Spleen (tissue), 11 donors: ENCODE measurements around the gene CSNK1G2. TPM values are rescaled to one million over a fixed set of nuclear protein-coding genes. Genes with fewer than 3 reads are reported as not detected.

Experiments used
- DNase-seq: peaks from one replicate; pipeline ENCODE4 v3.0.0-alpha.2; 2020
- H3K27ac ChIP-seq, 8 donors: fragments of 200-600 bp; sonication (generic) in 7 of 8; 1 replicate in 4 of 8; 2 replicates in 4 of 8; pipeline versions ENCODE4 v1.5.0 to v1.8.0; 2016 to 2021; ENCODE audit warnings: inconsistent platforms in 4 of 8, mild to moderate bottlenecking in 4 of 8, moderate library complexity in 1 of 8
- H3K27me3 ChIP-seq, 7 donors: fragments of 200-600 bp; sonication (generic) in 6 of 7; replicated peaks in 1 of 7; 1 replicate in 4 of 7; 2 replicates in 3 of 7; pipeline versions ENCODE4 v1.5.0 to v1.8.0; 2016 to 2021; ENCODE audit warnings: inconsistent platforms in 3 of 7, mild to moderate bottlenecking in 1 of 7
- H3K36me3 ChIP-seq, 6 donors: fragments of 200-600 bp; sonication (generic) in 5 of 6; 1 replicate in 4 of 6; 2 replicates in 2 of 6; pipeline versions ENCODE4 v1.5.0 to v1.8.0; 2016 to 2021; ENCODE audit warnings: inconsistent platforms in 2 of 6
- H3K4me1 ChIP-seq, 6 donors: fragments of 200-600 bp; sonication (generic) in 5 of 6; 1 replicate in 3 of 6; 2 replicates in 3 of 6; pipeline versions ENCODE4 v1.5.0 to v1.8.0; 2016 to 2021; ENCODE audit warnings: inconsistent platforms in 3 of 6
- H3K4me3 ChIP-seq, 8 donors: fragments of 200-600 bp; sonication (generic) in 7 of 8; 1 replicate in 4 of 8; 2 replicates in 4 of 8; pipeline versions ENCODE4 v1.5.0 to v1.8.0; 2016 to 2021; ENCODE audit warnings: inconsistent platforms in 4 of 8, mild to moderate bottlenecking in 4 of 8, moderate library complexity in 2 of 8
- H3K9me3 ChIP-seq, 8 donors: fragments of 200-600 bp; sonication (generic) in 7 of 8; 1 replicate in 4 of 8; 2 replicates in 4 of 8; pipeline versions ENCODE4 v1.5.0 to v1.8.0; 2016 to 2021; ENCODE audit warnings: inconsistent platforms in 4 of 8
- POLR2A ChIP-seq, 3 donors: fragments of 450-650 bp; IDR thresholded peaks; one replicate each; pipeline ENCODE4 v1.5.1; 2017; ENCODE audit warnings: antibody characterized with exemption in 3 of 3, mild to moderate bottlenecking in 1 of 3
- POLR2AphosphoS5 ChIP-seq, 3 donors: sonication (generic); formaldehyde crosslinking; IDR thresholded peaks; one replicate each; pipeline ENCODE4 v1.5.1; 2017; ENCODE audit warnings: antibody characterized with exemption in 3 of 3
- WGBS, 5 donors: extraction: QIAGEN DNeasy Blood & Tissue Kit in 3 of 5; methylation state at CpG; one replicate each; pipeline versions ENCODE4 v1.1.5 to v1.1.7; 2013 to 2018; 5-methylcytosine and 5-hydroxymethylcytosine counted together
- intact Hi-C: fragments of 100-400 bp; cut with DNase I; formaldehyde crosslinking; loops from one replicate; pipeline ENCODE4 v1.15.0; 2023; ENCODE audit warnings: low total_unique reads
- polyA plus RNA-seq, 3 donors: library from polyadenylated mRNA; stranded (reverse); fragments of 200-250 nt; gene quantifications; one replicate each; pipeline ENCODE4 v1.2.1, GENCODE V29; 2013
- total RNA-seq, 7 donors: library from RNA; depleted of rRNA in 3 of 7; stranded (reverse); fragments of >200 nt in 3 of 7; fragmentation: NEBNext Ultra II Directional in 4 of 7; extraction: Animal tissue kit (Norgen Biotek cat#: 25700) in 4 of 7; gene quantifications; one replicate each; pipeline versions ENCODE4 v1.1.0 to v1.2.1, GENCODE V29; 2016 to 2021
- TF ChIP-seq, protein P1 (sequence below), 11 experiments: fragments of 200-600 bp in 7 of 11; fragments of 450-650 bp in 4 of 11; sonication (generic) in 4 of 11; IDR thresholded peaks in 8 of 11; conservative IDR thresholded peaks in 3 of 11; 1 replicate in 7 of 11; 2 replicates in 4 of 11; pipeline versions ENCODE4 v1.4.0 to v1.8.0; 2016 to 2021; ENCODE audit warnings: antibody characterized with exemption in 11 of 11, inconsistent platforms in 4 of 11, mild to moderate bottlenecking in 1 of 11
- donor health status: healthy with polysubstance abuse.
- donor health status: DM: no; HTN: no; CAD: no; lungs with moderate emphysema.
- donor health status: DM: no; HTN: no; CAD: no.
- donor health status: Bipolar disorder and iron deficiency.
- donor health status: healthy.
- donor health status: DM: no; HTN: no; CAD: no.
- donor health status: DM: yes; HTN: yes; CAD: no.

The CSNK1G2 gene
- total and polyA plus RNA-seq, 10 donors, result 52.5 to 120 (median 93.8) TPM

DNA sequence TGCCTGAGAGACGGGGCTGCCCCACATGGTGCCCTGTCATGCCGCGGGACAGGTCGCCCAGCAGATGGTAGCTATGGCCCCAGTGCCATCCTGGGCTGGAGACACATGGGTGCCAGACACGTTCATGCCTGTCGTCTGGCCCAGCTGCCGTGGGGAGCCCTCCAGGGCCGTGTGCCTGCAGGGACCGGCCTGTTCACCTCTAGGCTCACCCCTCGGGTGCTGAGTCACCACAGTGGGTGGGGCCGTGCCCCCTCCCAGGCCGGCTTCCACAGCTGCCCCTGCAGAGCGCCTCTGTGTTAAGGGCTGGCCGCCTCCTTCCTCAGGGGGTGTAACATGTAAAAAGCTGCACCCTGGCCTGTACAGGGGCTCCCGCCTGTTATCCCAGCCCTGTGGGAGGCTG lies 36.1 kb downstream of the CSNK1G2 start:
- Histone ChIP-seq H3K36me3 (peaks cover 2 to 99% (median 70%) of the 10 kb centered on the region in 6 donors), H3K27me3 (no peaks in the 10 kb centered on the region), H3K4me1 (peaks cover 0 to 17% (median 3%) of the 10 kb centered on the region in 6 donors), H3K4me3 (no peak overlapping the region), H3K27ac (no peak overlapping the region), H3K9me3 (no peaks in the 10 kb centered on the region)
- no peak for DNase-seq
- no peak for TF ChIP-seq POLR2A (IDR thresholded peaks at IDR 0.05)
- TF ChIP-seq, protein P1, sequence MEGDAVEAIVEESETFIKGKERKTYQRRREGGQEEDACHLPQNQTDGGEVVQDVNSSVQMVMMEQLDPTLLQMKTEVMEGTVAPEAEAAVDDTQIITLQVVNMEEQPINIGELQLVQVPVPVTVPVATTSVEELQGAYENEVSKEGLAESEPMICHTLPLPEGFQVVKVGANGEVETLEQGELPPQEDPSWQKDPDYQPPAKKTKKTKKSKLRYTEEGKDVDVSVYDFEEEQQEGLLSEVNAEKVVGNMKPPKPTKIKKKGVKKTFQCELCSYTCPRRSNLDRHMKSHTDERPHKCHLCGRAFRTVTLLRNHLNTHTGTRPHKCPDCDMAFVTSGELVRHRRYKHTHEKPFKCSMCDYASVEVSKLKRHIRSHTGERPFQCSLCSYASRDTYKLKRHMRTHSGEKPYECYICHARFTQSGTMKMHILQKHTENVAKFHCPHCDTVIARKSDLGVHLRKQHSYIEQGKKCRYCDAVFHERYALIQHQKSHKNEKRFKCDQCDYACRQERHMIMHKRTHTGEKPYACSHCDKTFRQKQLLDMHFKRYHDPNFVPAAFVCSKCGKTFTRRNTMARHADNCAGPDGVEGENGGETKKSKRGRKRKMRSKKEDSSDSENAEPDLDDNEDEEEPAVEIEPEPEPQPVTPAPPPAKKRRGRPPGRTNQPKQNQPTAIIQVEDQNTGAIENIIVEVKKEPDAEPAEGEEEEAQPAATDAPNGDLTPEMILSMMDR (IDR thresholded peaks at IDR 0.05 in 8 of 11, conservative IDR thresholded peaks at IDR 0.05 in 3 of 11), result no peak
- TF ChIP-seq POLR2AphosphoS5 (IDR thresholded peaks at IDR 0.05), result peak in 1 of 3 donors; percentile 39
- intact Hi-C loops, result no loop called here
- WGBS, 5 donors, result 90 to 100% (median 93%) methylated on average over 3 to 15 of the region's 15 CpGs

DNA sequence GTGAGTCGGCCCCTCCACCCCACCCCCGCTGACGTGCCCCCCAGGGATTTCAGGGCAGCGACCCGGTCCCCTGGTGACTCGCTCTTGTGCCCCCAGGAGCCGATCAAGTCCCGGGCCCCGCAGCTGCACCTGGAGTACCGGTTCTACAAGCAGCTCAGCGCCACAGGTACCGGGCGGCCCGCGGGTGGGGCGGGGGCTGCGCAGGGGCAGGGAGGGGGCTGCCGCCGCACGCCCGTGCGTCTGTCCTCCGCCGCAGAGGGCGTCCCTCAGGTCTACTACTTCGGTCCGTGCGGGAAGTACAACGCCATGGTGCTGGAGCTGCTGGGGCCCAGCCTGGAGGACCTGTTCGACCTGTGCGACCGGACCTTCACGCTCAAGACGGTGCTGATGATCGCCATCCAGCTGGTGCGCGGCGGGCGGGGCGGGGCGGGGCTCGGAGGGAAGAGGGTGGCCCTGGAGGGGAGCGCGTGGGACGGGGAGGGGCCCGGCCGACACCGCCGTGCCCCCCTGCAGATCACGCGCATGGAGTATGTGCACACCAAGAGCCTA lies 37.4 kb downstream of the CSNK1G2 start:
- intact Hi-C loops, result no loop called here
- TF ChIP-seq, protein P1 (IDR thresholded peaks at IDR 0.05 in 8 of 11, conservative IDR thresholded peaks at IDR 0.05 in 3 of 11), result no peak
- DNase-seq, result no peak
- Histone ChIP-seq H3K9me3 (no peaks in the 10 kb centered on the region), H3K27ac (no peak overlapping the region), H3K4me1 (peaks cover 0 to 9% (median 2%) of the 10 kb centered on the region in 6 donors), H3K27me3 (no peaks in the 10 kb centered on the region), H3K36me3 (peaks cover 2 to 99% (median 77%) of the 10 kb centered on the region in 6 donors), H3K4me3 (no peak overlapping the region)
- 96 to 99% (median 97%) methylated on average over 26 to 51 of the region's 51 CpGs for WGBS, 5 donors

DNA sequence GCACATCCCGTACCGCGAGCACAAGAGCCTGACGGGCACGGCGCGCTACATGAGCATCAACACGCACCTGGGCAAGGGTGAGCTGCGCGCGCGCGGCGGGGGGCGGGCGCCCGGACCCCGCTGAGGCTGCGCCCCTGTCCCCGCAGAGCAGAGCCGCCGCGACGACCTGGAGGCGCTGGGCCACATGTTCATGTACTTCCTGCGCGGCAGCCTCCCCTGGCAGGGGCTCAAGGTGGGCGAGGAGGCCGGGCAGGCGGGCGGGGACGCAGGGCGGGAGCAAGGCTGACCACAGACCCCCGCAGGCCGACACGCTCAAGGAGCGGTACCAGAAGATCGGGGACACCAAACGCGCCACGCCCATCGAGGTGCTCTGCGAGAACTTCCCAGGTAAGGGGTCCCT lies 38.0 kb downstream of the CSNK1G2 start:
- intact Hi-C loops, result no loop called here
- 93 to 99% (median 96%) methylated on average over 27 to 43 of the region's 43 CpGs for WGBS, 5 donors
- H3K4me1 ChIP-seq, result peaks cover 0 to 8% (median 2%) of the 10 kb centered on the region in 6 donors
- DNase-seq, result no peak
- TF ChIP-seq POLR2AphosphoS5 (IDR thresholded peaks at IDR 0.05) (no peak), POLR2A (IDR thresholded peaks at IDR 0.05) (no peak)
- TF ChIP-seq, protein P1 (IDR thresholded peaks at IDR 0.05 in 8 of 11, conservative IDR thresholded peaks at IDR 0.05 in 3 of 11), result no peak
- no peaks in the 10 kb centered on the region for H3K9me3 ChIP-seq
- no peak overlapping the region for H3K4me3 ChIP-seq
- peaks cover 2 to 100% (median 80%) of the 10 kb centered on the region in 6 donors for H3K36me3 ChIP-seq
- H3K27ac ChIP-seq, result no peak overlapping the region
- no peaks in the 10 kb centered on the region for H3K27me3 ChIP-seq

DNA sequence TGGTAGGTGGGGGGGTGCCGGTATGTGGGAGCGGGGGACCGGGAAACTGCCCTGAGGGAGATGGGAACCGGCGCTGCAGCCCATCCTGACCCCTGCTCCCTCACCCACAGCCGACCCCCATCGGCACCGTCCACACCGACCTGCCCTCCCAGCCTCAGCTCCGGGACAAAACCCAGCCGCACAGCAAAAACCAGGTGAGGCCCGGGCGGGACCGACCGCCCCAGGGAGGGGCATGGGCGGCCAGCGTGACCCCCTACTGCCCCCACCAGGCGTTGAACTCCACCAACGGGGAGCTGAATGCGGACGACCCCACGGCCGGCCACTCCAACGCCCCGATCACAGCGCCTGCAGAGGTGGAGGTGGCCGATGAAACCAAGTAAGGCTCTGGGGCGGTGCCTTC lies 38.7 kb downstream of the CSNK1G2 start:
- intact Hi-C loops, result no loop called here
- TF ChIP-seq, protein P1 (IDR thresholded peaks at IDR 0.05 in 8 of 11, conservative IDR thresholded peaks at IDR 0.05 in 3 of 11), result no peak
- no peak for TF ChIP-seq POLR2A (IDR thresholded peaks at IDR 0.05)
- no peak for TF ChIP-seq POLR2AphosphoS5 (IDR thresholded peaks at IDR 0.05)
- H3K36me3 ChIP-seq, result peaks cover 2 to 100% (median 80%) of the 10 kb centered on the region in 6 donors
- H3K4me3 ChIP-seq, result no peak overlapping the region
- no peak for DNase-seq
- no peaks in the 10 kb centered on the region for H3K27me3 ChIP-seq
- no peaks in the 10 kb centered on the region for H3K9me3 ChIP-seq
- H3K27ac ChIP-seq, result no peak overlapping the region
- 93 to 98% (median 95%) methylated on average over 4 to 28 of the region's 28 CpGs for WGBS, 5 donors
- peaks cover 0 to 8% (median 2%) of the 10 kb centered on the region in 6 donors for H3K4me1 ChIP-seq
